ENCODE results near the gene HPCAL1. TPM values are rescaled to one million over a fixed set of nuclear protein-coding genes. Genes with fewer than 3 reads are reported as not detected.

The HPCAL1 gene
- total RNA-seq, 1 donor from 2014 or later = 77.1 TPM

DNA sequence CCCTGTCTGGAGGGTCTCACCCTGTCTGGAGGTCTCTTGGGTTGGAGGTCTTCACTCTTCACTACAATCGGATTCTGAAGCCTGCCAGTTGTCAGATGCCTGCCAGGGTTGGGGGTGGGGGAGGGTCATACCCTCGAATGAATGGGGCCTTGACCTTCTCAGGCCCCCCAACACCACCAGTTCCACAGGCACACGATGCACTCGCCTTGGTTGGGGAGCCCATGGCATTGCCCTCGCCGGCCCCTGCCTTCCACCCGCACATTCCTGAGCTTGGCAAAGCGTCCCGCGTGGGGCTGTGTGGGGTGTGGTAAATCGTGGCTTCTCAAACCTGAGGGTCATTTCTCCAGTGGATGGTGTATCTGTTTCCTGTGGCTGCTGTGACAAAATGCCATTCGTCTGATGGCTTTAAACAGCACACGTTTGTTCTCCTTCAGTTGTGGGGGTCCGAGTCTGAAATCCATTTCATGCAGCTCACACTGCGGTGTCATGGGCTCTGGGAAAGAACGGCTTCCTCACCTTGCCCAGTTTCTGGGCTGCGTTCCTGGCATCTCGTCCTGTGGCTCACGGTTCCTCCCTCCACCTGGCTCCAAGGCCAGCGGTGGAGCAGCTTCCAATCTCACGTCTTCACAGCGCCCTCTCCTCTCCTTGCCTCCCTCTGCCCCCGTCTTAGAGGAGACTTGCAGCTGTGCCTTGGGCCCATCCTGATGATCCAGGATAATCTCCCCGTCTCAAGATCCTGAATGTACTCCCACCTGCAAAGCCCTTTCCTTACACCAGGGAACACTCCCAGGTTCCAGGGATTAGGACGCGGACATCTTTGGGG, 38.0 kb upstream of the HPCAL1 start:
- intact Hi-C loops (cut with micrococcal nuclease) = no loop called here
- Mint-ChIP-seq H3K27me3 (peaks cover 8% of the 10 kb centered on the region), H3K4me3 (no peak overlapping the region), H3K4me1 (no peaks in the 10 kb centered on the region), H3K36me3 (ENCODE audit: low read depth) (no peaks in the 10 kb centered on the region), H3K9me3 (no peaks in the 10 kb centered on the region), H3K27ac (no peak overlapping the region)
- no peak for DNase-seq

DNA sequence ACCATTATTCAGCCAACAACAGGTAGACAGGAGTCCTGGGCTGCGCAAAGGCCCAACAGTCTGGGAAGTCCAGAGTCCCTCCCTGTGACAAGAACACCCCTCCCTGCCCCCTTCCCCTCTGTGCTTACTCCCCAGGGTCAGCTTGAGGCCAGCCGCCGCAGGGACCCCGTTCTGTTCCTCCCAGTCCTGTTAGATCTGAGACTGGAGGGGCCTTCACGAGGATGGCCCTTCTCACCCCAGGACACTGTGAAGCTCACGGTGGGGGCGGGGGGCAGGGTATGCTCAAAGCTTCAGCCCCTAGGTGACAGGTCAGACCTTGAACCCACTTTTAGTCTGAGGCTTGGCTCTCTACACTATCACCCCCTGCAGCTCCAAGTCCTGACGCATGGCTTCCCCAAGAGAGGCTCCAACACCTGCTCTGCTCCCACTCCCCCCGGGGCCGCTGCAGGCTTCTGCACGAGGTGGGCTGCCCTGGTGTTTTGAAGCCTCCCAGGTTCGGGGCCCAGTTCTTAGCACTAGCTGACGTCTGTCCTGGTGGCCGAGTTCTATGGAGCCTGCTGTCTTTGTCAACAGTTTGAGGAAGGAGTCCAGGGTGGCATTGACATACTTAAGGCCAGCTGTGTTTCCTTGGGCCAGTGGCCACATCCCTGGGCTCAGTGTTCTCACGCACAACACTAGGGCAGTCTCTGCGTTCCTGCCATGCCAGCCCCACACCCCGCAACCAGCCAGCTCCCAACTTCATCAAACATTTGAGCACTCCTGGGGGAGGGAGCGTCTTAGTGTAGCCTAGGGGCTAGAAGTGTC, 37.2 kb upstream of the HPCAL1 start:
- Mint-ChIP-seq H3K36me3 (ENCODE audit: low read depth) (no peaks in the 10 kb centered on the region), H3K9me3 (no peaks in the 10 kb centered on the region), H3K27me3 (peaks cover 8% of the 10 kb centered on the region), H3K27ac (no peak overlapping the region), H3K4me3 (no peak overlapping the region), H3K4me1 (peaks cover under 1% of the 10 kb centered on the region)
- DNase-seq = no peak
- intact Hi-C loops (cut with micrococcal nuclease) = no loop called here

DNA sequence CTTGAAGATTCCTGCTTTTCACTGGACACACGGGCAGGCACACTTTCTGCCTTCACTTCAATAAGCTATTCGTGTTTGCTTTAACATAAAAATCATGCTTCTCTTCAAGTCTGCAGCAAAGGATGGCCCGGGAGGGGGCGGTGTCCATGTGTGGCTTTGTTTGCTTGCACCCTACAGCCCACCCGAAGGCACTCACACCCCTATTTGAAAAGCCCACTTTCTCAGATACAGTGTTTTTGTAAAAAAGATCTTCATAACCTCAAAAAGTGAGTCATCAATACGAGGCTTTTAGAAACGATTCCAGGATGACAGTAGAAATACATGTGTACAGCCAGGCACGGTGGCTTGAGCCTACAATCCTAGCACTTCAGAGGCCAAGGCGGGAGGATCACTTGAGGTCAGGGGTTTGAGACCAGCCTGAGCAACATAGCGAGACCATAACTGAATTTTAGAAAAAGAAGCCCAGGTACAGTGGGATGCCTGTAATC, 36.5 kb upstream of the HPCAL1 start:
- H3K36me3 Mint-ChIP-seq (ENCODE audit: low read depth) = no peaks in the 10 kb centered on the region
- no peak overlapping the region for H3K27ac Mint-ChIP-seq
- DNase-seq = no peak
- intact Hi-C loops (cut with micrococcal nuclease) = no loop called here
- H3K4me1 Mint-ChIP-seq = peaks cover 4% of the 10 kb centered on the region
- H3K9me3 Mint-ChIP-seq = no peaks in the 10 kb centered on the region
- H3K27me3 Mint-ChIP-seq = peaks cover 8% of the 10 kb centered on the region
- no peak overlapping the region for H3K4me3 Mint-ChIP-seq

DNA sequence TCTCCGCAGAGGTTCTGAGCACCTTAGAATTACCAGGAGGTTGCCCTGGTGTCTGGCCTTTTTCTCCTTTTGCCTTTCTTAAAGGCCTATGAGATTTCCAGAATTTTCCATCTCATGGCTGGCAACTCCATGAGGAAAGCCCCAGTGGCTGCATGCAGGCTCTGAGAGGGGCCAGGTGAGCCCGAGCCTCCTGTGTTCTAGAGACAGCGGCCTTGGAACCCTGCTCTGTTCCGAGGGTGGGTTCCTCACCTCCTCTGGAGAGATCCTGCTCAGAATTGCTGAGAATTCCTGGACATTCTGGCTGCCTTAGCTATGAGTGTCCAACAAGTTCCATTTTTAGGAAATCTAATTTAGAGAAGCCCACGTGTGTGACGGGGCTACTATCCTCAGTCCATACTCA, 35.7 kb upstream of the HPCAL1 start:
- no peak overlapping the region for H3K4me3 Mint-ChIP-seq
- peaks cover 7% of the 10 kb centered on the region for H3K27me3 Mint-ChIP-seq
- intact Hi-C loops (cut with micrococcal nuclease) = no loop called here

DNA sequence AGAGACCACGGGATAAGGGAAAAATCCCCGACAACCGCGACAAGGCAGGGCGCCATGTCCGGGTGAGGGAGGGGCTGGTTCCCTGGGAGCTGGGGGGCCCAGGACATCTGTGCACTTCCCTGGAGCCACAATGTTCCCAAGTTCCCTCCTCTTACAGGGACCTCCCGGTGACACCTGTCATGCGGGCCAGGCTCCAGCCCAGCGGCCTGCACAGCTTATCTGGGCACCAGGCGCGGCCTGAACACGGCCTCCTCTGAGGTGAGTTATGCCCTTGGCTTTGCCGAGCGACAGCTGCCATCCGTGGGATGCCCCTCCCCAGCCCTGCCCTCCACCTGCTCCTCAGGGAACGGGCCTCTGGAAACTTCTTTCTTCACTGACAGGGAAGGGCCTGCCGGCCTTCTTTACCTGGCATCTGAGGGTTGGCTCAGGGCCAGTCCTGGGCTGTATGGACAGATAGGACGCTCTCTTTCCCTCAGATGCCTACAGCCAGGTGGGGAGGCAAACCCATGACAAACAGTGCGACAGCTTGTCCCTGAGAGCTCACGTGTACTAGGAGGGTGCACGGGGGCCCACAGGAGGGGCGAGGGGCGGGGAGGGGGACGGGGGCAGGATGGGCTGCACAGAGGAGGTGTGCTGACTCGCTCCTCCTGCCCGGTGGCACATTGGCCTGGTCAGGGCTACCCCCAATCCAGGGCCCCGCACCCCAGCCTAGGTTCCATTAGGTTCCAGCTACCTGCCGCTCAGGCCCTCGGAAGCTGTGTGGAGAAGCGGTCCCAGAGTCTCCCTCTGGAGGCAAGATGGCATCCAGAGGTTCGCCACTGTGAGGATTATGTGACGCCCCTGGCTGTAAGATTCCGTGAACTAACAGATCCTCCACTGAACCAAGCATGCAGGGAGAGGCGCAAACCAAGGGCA, 34.9 kb upstream of the HPCAL1 start:
- no peaks in the 10 kb centered on the region for H3K9me3 Mint-ChIP-seq
- DNase-seq = no peak
- H3K4me1 Mint-ChIP-seq = peaks cover 6% of the 10 kb centered on the region
- H3K4me3 Mint-ChIP-seq = no peak overlapping the region
- H3K36me3 Mint-ChIP-seq (ENCODE audit: low read depth) = no peaks in the 10 kb centered on the region
- intact Hi-C loops (cut with micrococcal nuclease) = no loop called here
- H3K27me3 Mint-ChIP-seq = peaks cover 6% of the 10 kb centered on the region
- H3K27ac Mint-ChIP-seq = no peak overlapping the region

More for the DNA sequence above, 35.7 kb upstream of the HPCAL1 start:
- no peaks in the 10 kb centered on the region for H3K9me3 Mint-ChIP-seq
- no peak for DNase-seq
- peaks cover 6% of the 10 kb centered on the region for H3K4me1 Mint-ChIP-seq
- no peaks in the 10 kb centered on the region for H3K36me3 Mint-ChIP-seq (ENCODE audit: low read depth)
- H3K27ac Mint-ChIP-seq = no peak overlapping the region

DNA sequence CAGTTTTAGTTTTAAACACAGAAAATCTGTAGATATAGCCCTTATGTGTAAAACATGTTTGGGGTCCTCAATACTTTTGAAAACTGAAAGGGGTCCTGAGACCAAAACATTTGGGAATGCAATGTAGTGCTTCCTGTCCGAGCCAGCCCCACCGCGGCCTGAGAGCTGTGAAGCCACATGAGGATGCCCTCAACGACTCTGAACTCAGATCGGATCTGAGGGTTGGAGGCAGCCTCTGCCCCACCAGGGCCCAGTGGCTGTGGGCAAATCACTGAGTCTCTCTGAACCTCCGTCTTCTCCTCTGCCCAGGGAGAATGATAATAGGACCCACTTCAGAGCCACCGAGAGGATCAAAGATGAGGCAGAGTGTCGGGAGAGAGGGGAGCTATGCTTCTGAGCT, 33.4 kb upstream of the HPCAL1 start:
- DNase-seq = no peak
- H3K27ac Mint-ChIP-seq = no peak overlapping the region
- peaks cover 6% of the 10 kb centered on the region for H3K27me3 Mint-ChIP-seq
- no peak overlapping the region for H3K4me3 Mint-ChIP-seq
- H3K4me1 Mint-ChIP-seq = peaks cover 6% of the 10 kb centered on the region
- intact Hi-C loops (cut with micrococcal nuclease) = no loop called here
- no peaks in the 10 kb centered on the region for H3K36me3 Mint-ChIP-seq (ENCODE audit: low read depth)
- no peaks in the 10 kb centered on the region for H3K9me3 Mint-ChIP-seq

DNA sequence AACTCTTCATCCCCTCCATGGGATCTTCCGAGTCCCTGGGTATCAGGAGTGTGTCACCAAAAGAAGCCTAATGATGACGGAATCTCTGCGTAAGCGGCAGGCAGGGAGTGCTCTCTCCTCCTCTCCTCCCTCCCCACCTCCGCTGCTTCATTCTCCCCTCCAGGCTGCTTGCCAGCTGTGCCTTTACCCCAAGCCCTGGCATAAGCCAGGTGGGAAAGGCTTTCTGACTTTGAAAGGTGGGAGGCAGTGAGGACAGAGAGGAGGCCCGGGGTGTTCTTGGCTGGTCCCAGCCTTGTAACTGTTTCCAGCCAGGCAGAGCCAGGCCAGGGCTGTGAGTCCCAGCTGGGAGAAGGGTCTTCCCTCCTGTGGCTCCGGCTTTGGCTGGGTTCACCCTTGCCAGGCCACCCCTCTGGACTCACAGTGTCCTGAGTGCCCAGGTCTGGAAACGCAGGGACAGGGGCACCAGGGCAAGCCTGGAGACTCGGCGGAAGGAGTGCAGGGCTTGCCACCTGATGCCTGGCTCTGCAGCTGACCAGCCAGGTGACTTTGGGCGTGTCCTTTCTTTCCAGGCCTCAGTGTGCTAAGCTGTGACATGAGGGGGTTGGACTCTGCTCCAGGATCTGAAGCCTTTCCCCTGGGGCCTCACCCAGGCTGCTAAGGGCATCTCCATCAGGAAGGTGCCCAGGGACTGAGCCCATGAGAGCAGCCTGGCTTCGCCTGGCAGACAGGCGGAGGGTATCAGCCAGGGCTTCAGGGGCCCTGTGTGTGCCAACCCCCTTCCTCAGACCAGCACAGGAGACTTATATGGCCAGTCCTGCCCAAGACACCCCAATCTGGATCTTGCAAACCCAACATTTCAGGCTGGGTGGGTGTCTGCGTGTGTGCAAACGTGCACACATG, 32.7 kb upstream of the HPCAL1 start:
- Mint-ChIP-seq H3K4me1 (peaks cover 6% of the 10 kb centered on the region), H3K4me3 (no peak overlapping the region), H3K27me3 (peaks cover 6% of the 10 kb centered on the region), H3K36me3 (ENCODE audit: low read depth) (no peaks in the 10 kb centered on the region), H3K27ac (no peak overlapping the region), H3K9me3 (no peaks in the 10 kb centered on the region)
- intact Hi-C loops (cut with micrococcal nuclease) = loop anchor here (1.0 kb wide), 2 partner anchors 138 to 165 kb away; no protein-coding TSS in a partner anchor
- DNase-seq = no peak

DNA sequence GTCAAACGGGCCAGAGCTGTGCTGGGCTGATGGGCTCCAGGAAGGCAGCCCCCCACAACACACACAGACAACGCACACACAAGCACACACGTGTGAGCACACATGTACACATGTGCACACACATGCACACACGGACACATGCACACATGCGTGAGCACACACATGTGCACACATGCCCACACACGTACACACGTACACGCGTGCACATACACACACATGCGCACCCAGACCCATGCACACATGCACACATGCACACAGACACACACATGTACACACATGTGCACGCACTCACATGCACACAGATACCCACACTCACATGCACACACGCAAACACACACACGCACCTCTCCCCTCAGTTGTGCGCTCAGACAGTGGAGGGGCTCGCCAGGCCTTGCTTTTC, 31.2 kb upstream of the HPCAL1 start:
- H3K27ac Mint-ChIP-seq = no peak overlapping the region
- H3K4me3 Mint-ChIP-seq = no peak overlapping the region
- H3K36me3 Mint-ChIP-seq (ENCODE audit: low read depth) = no peaks in the 10 kb centered on the region
- DNase-seq = no peak
- H3K27me3 Mint-ChIP-seq = peaks cover 1% of the 10 kb centered on the region
- peaks cover 6% of the 10 kb centered on the region for H3K4me1 Mint-ChIP-seq
- H3K9me3 Mint-ChIP-seq = no peaks in the 10 kb centered on the region
- intact Hi-C loops (cut with micrococcal nuclease) = no loop called here

DNA sequence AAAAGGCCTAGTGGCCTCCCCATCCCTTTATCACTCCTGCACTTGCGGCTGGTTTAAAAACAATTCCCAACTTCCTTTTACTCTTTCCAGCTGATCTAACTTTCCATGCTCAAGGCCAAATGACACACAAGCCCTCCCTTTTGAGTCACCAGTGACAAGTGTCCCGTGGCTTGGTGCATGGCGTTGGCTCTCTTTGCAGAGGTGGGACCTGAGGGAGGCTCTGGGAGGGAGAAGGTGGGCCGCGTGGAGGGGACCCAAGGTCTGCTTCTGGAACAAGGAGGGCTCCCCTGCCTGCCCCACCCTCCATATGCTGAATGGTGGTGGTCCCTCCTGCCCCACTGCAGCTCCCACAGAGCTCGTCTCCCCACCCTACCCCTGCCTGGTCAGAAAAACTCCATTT, 30.8 kb upstream of the HPCAL1 start:
- Mint-ChIP-seq H3K4me3 (no peak overlapping the region), H3K27me3 (peaks cover 1% of the 10 kb centered on the region), H3K36me3 (ENCODE audit: low read depth) (no peaks in the 10 kb centered on the region), H3K9me3 (no peaks in the 10 kb centered on the region), H3K4me1 (peaks cover 6% of the 10 kb centered on the region), H3K27ac (no peak overlapping the region)
- intact Hi-C loops (cut with micrococcal nuclease) = no loop called here
- no peak for DNase-seq

DNA sequence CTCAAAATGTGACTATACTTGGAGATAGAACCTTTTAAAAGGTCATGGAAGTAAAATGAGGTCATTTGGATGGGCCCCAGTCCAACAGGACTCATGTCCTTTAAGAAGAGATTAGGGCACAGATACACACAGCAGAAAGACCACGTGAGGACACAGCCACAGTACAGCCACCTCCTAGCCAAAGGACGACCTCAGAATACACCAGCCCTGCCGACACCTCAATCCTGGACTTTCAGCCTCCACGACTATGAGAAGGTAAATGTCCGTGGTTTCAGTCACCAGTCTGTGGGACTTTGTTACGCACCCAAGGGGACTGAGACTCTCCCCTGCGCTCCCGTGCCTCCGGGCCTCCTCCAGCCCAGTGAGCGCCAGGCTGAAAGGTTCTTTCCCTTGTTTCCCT, 30.2 kb upstream of the HPCAL1 start:
- no peak overlapping the region for H3K27ac Mint-ChIP-seq
- H3K27me3 Mint-ChIP-seq = peaks cover 1% of the 10 kb centered on the region
- H3K4me3 Mint-ChIP-seq = no peak overlapping the region
- peaks cover 8% of the 10 kb centered on the region for H3K4me1 Mint-ChIP-seq
- intact Hi-C loops (cut with micrococcal nuclease) = no loop called here
- no peaks in the 10 kb centered on the region for H3K9me3 Mint-ChIP-seq
- H3K36me3 Mint-ChIP-seq (ENCODE audit: low read depth) = no peaks in the 10 kb centered on the region
- DNase-seq = no peak

DNA sequence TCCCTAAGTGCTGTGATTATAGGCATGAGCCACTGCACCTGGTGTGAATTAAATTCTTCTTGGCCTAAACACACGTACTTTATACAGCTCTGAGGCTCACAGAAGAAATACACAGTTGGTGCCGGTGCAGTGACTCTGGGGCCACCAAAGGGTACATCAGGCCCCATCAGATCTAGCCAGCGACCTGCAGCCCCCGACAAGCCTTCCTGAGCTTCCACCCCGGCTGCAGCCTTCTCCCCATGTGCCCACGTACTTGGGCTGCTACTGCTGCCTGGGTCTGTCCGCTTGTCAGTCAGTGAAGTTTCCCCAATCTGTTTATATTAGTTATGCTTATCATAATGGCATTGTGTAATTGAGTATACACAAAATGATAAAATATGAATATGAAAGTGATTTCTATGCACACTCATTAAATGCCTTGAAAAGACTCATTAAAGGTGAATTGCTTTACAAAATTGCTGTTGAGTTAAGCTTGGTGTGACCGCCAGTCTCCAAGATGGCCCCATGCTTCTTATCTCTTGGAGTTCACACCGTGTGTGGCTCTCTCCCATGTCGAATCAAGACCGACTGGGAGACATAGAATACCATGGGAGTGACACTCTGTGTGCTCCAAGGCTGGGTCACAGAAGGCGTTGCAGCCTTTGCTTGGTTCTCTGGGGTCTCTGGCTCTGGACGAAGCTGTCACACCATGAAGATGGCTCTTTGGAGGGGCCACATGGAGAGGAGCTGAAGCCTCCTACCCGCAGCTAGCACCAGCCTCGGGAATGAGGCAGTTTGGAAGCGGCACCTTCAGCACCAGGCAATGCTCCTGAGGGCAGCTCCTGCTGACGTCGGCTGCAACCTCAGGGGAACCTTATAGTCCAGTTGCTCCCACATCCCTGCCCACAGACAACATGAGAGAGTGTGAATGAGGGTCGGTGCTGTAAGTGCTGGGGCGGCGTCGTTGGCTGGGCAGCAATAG, 29.2 kb upstream of the HPCAL1 start:
- intact Hi-C loops (cut with micrococcal nuclease) = no loop called here
- Mint-ChIP-seq H3K36me3 (ENCODE audit: low read depth) (no peaks in the 10 kb centered on the region), H3K9me3 (no peaks in the 10 kb centered on the region), H3K4me1 (peaks cover 13% of the 10 kb centered on the region), H3K27me3 (peaks cover 3% of the 10 kb centered on the region), H3K27ac (no peak overlapping the region), H3K4me3 (no peak overlapping the region)
- no peak for DNase-seq

DNA sequence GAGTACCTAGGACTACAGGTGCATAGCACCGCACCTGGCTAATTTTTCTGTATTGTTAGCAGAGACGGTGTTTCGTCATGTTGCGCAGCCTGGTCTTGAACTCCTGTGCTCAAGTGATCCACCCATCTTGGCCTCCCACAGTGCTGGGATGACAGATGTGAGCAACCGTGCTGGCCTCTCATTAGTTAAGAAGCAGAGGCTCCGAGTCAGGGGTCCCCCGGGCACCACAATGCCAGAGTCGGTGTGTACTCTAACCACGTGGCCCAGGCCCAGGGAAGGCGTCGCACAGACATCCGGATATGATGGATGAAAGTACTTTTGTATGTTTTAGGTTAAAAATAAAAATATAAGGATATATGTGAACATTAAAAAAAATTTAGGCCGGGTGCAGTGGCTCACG, 28.3 kb upstream of the HPCAL1 start:
- no peak for DNase-seq
- H3K36me3 Mint-ChIP-seq (ENCODE audit: low read depth) = no peaks in the 10 kb centered on the region
- H3K27me3 Mint-ChIP-seq = peaks cover 6% of the 10 kb centered on the region
- H3K27ac Mint-ChIP-seq = no peak overlapping the region
- H3K9me3 Mint-ChIP-seq = no peaks in the 10 kb centered on the region
- H3K4me3 Mint-ChIP-seq = no peak overlapping the region
- peaks cover 18% of the 10 kb centered on the region for H3K4me1 Mint-ChIP-seq
- intact Hi-C loops (cut with micrococcal nuclease) = no loop called here

Measured in activated CD4-positive, alpha-beta T cell treated with anti-CD3 and anti-CD28 coated beads, Interleukin-2, amount 10 ng/mL, durations not matched to agents 24 days and 14 days (primary cell).